Measurements from ENCODE around the gene ZNF695.

ZNF695 gene

DNA sequence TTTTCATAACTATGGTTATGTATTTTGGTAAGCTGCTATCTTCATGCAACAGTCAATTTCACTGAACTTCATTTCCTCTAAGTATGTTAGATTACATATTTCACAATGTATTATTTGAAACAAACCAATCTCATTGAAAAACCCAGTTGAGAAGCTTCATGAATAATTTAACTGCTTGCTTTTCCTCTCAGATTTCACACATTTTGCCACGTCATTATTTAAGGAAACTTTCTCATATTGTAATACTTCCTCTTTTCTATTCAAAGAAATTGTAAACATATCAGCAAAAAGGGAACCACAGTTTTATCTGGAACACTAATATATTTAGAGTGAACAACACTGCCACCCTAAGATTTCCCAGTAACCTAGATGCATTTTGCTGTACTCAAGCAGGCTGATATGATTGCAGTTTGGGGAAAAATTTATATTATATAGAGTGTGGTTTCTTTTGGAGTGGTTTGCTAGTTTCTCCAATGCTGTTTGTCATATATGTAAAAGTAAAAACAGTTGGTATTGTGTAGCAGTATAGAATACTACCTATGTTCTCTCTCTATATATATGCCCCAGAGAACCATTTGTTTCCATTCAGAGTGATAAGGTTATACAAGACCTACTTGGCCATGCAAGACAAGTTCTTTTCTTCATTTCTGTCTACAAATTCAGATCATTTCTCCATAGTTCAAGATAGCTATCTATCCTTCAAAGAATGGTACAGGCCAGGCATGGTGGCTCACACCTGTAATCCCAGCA lies 47.7 kb downstream of the ZNF695 start:
- no peak for DNase-seq (ENCODE audit: low read depth in 1 of 2, low spot score in 1 of 2)

DNA sequence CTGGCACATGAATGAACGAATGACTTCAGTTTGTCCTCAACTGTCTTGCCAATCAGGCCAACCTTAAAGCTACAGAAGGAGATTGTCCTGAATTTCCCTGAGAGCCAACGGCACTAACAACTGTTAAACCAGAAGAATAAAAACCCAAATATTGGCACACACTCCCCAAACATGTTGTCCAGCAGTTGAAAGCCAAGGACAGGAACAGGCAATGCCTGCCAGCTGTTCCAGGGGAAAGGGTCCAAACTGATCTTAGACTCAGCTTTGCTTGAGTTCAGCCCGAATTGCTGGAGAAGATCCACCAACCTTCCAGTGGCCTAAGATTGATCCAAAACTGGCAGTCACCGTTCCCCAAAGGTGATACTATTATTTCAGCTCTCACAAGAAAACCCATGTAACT lies 53.7 kb downstream of the ZNF695 start:
- DNase-seq (ENCODE audit: low read depth in 1 of 2, low spot score in 1 of 2): no peak

DNA sequence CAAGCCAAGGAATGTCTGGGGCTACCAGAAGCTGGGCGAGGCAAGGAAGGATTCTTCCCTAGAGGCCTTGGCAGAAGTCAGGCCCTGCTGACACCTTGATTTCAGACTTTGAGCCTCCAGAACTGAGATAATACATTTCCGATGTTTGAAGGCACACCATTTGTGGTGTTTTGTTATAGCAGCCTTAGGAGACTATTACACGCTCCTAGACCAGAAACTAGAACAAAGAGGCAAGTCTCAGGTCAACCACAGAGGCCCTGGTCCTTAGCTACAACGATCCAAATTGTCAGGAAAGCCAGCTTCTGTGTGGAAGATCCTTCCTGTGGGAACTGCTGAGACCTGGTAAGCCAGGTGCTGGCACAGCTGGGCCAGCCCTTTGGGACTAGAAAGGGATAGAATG lies 56.4 kb downstream of the ZNF695 start:
- no peak for DNase-seq (ENCODE audit: low read depth in 1 of 2, low spot score in 1 of 2)

DNA sequence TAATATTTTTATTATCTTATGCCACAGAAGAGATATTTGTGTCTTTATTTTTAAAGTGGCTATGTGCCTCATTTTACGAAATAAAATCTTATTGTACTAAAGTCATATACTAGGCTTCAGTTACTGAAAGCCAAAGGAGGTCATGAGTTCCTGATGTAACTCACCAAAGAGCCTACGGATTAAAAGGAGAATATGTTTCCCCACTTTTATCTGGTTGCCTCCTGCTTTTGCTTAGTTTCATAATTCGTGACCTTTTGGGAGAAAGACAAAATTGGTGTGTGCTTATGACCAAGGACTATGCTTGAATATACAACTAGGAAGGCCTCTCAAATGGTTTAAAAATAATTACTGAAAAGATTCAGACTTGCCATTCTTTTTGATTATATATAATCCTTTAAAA lies 57.9 kb downstream of the ZNF695 start:
- DNase-seq (ENCODE audit: low read depth in 1 of 2, low spot score in 1 of 2): no peak

- DNase-seq (ENCODE audit: low read depth in 1 of 2, low spot score in 1 of 2): no peak
These were observed 60.6 kb downstream of the ZNF695 start for GRCh38 chr1:246947255-246947654.

DNA sequence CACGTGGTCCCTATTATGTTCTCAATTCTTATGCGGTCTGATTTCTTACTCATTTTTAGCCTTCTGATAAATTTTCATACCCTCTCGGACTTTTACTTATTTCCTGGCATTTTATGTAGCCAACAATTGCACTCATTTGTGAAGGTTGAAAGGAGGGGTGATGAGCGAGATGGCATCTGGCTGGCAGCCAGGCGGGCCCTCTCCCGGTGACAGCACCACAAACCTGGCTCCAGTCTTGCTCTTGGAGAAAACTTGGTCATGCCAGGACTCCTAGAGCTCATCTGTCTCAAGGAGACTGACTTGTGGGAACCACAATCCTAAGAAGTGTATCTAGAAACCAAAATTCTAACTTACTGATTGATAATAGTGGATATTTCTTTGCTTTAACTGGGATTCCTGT lies 61.5 kb downstream of the ZNF695 start:
- no peak for DNase-seq (ENCODE audit: low read depth in 1 of 2, low spot score in 1 of 2)

All from stimulated activated CD4-positive, alpha-beta T cell treated with anti-CD3 and anti-CD28 coated beads, Interleukin-15, amount 100 ng/mL, for 1 hour (primary cell).